Measurements from ENCODE around the gene RGS3. TPM values are rescaled to one million over a fixed set of nuclear protein-coding genes. Genes with fewer than 3 reads are reported as not detected.

Gene RGS3
- total RNA-seq, 2 experiments from 2014 or later: 68.9 to 77.2 TPM

DNA sequence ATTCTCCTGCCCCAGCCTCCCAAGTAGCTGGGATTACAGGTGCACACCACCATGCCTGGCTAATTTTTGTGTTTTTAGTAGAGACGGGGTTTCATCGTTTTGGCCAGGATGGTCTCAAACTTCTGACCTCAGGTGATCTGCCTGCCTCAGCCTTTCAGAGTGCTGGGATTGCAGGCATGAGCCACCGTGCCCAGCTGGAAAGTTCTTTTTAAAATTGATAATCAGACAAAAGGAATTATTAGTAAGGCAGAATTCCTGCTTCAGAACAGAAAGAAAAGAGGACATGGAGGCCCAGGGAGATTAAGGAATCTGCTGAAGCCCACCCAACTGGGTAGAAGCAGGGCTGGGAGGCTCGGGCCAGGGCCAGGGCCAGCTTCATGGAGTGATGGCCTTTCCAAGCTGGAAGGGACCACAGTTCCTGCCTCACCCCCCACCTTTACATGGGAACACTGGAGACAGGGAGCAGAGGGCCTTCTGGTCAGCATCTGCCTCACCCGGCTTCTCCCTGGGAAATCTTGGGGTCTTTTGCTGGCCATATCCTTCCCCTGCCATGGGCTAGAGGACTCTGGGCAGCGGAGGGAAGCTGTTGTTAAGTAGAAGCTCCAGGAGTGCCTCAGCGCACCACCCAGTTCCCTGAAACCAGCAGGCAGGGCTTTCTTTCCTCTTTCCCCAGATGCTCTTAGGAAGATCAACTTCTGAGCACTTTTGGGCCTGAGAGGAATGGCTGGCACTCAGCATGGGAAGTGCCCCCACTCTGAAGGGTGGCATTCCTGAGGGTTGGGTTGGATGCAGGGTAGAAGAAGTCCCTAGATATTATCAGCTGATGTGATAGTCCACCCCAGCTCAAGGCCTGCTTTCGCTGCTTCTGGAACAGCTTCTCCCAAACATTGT is 70.1 kb downstream of the RGS3 start:
- POLR2A ChIA-PET: no interaction called here
- H3K36me3 Mint-ChIP-seq (ENCODE audit: low read depth): peaks cover 53% of the 10 kb centered on the region
- H3K4me3 Mint-ChIP-seq: no peak overlapping the region
- no peaks in the 10 kb centered on the region for H3K9me3 Mint-ChIP-seq (ENCODE audit: insufficient read depth)
- CTCF ChIA-PET: interaction anchor here (1.2 to 2.8 kb wide), 3 partner anchors 9 to 122 kb away, joined by 3 to 7 read pairs (median 4); no protein-coding TSS in a partner anchor
- H3K27me3 Mint-ChIP-seq (ENCODE audit: low read depth): no peaks in the 10 kb centered on the region
- peaks cover 4% of the 10 kb centered on the region for H3K4me1 Mint-ChIP-seq (ENCODE audit: low read depth)
- DNase-seq (no peak), ATAC-seq (no peak)
- H3K27ac Mint-ChIP-seq: peak overlapping the region; percentile 52

DNA sequence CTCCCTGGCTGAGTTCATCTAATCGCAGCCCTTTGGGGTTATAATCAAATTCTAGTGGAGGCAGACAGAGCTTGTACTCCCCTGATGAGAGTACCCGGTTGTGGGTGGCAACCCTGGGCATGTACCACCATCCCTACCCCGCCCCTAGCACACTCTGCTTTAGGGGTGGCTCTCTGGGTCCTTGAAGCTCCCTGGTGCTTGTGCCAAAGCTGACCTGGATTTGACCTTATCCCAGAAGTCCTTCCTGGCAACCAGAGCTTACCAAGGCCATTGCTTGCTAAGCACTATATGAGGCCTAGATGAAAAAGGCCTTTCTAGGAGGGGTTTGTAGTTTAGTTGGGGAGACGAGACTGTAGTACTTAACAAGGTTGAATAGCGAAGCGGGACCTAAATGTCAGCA is 72.2 kb downstream of the RGS3 start:
- Mint-ChIP-seq H3K27me3 (ENCODE audit: low read depth) (no peaks in the 10 kb centered on the region), H3K4me1 (ENCODE audit: low read depth) (no peaks in the 10 kb centered on the region), H3K4me3 (no peak overlapping the region), H3K36me3 (ENCODE audit: low read depth) (peaks cover 43% of the 10 kb centered on the region), H3K9me3 (ENCODE audit: insufficient read depth) (no peaks in the 10 kb centered on the region), H3K27ac (no peak overlapping the region)
- DNase-seq (no peak), ATAC-seq (no peak)
- POLR2A ChIA-PET: no interaction called here
- CTCF ChIA-PET: interaction anchor here (2.8 kb wide), 1 partner anchor 11 kb away, joined by 7 read pairs; no protein-coding TSS in a partner anchor

DNA sequence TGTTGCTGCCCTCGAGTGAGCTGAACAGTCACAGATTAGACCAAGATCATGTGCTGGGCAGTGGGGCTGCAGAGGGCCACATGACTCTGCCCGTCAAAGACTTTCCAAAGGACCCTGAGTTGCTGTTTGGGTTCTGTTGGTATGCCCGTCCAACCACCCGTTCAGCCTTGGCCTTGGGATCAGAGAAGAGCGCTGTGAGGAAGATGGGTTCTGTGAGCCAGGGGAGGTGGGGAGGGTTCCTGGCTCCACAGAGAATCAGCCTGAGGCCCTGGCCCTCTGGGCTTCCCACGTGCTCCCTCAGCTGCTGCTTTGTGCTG is 72.6 kb downstream of the RGS3 start:
- Mint-ChIP-seq H3K36me3 (ENCODE audit: low read depth) (peaks cover 41% of the 10 kb centered on the region), H3K27ac (no peak overlapping the region), H3K4me1 (ENCODE audit: low read depth) (no peaks in the 10 kb centered on the region), H3K9me3 (ENCODE audit: insufficient read depth) (no peaks in the 10 kb centered on the region), H3K4me3 (no peak overlapping the region), H3K27me3 (ENCODE audit: low read depth) (no peaks in the 10 kb centered on the region)
- ChIA-PET CTCF (interaction anchor here (2.8 kb wide), 1 partner anchor 11 kb away, joined by 7 read pairs; no protein-coding TSS in a partner anchor), POLR2A (no interaction called here)
- no peak for ATAC-seq
- DNase-seq: no peak

DNA sequence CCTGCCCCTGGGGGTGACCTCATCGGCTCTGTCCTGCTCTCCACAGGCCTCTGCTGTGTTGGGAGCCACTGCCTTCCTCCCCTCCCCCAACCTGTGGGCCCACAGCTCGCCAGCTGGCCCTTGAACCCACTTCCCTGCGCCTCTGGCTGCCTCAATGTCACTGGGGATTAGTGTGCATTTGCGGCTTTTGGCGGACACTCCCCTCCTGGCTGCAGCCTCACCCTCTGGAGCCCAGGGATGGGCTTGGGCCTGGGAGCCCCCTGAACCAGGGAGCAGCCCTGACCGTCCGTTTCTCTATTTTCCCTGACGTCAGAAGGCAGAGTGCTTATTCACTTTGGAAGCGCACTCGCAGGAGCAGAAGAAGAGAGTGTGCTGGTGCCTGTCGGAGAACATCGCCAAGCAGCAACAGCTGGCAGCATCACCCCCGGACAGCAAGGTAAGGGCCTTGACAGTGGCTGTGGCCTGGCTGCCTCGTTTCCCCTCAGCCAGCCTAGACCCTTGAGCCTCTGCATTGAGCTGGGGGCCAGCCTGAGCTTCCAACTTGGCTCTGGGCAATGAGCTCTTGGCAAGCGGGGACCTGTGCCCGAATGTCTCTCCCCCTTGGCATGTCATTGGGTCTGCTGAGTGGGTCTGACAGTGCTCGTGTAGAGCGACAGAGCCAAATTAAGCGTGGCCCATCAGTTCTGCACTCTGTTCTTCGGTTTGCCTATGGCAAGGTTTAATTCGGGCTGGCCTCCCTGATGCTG is 73.1 kb downstream of the RGS3 start:
- Mint-ChIP-seq H3K4me1 (ENCODE audit: low read depth) (no peaks in the 10 kb centered on the region), H3K9me3 (ENCODE audit: insufficient read depth) (no peaks in the 10 kb centered on the region), H3K27me3 (ENCODE audit: low read depth) (no peaks in the 10 kb centered on the region), H3K36me3 (ENCODE audit: low read depth) (peaks cover 42% of the 10 kb centered on the region), H3K27ac (no peak overlapping the region), H3K4me3 (no peak overlapping the region)
- ChIA-PET POLR2A (no interaction called here), CTCF (interaction anchor here (2.8 kb wide), 1 partner anchor 12 kb away, joined by 7 read pairs; no protein-coding TSS in a partner anchor)
- ATAC-seq: no peak
- DNase-seq: no peak

DNA sequence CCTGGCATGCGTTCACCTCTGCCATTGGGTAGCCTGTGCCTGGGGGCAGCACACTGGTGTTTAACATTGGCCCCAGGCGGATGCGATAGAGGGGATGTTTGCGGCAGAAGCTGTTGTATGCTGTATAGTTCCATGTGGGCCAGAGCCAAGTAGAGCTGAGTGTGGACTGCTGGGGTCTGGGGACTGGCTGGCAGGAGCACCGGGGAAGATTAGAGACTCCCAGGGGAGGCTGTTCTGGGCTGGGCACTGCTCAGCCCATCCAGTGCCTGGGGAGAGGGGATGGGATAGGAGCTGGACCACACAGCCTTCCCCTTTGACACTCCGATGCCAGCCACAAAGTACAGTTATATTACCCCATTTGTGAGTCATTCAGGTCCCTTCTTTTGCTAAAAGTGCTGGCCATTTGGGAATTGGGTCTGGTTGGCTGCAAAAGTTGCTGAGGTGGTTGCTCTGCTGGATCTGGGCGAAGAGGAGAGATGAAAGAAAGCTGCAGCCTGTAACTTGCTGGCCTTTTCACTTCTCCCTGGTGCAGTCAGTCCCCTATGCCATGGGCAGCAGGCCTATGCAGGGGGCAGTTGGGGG is 73.8 kb downstream of the RGS3 start:
- Mint-ChIP-seq H3K4me3 (no peak overlapping the region), H3K4me1 (ENCODE audit: low read depth) (no peaks in the 10 kb centered on the region), H3K36me3 (ENCODE audit: low read depth) (peaks cover 42% of the 10 kb centered on the region), H3K9me3 (ENCODE audit: insufficient read depth) (no peaks in the 10 kb centered on the region), H3K27me3 (ENCODE audit: low read depth) (no peaks in the 10 kb centered on the region), H3K27ac (peak overlapping the region; percentile 50)
- POLR2A ChIA-PET: interaction anchor here (0.9 to 1.2 kb wide), 3 partner anchors 10 to 20 kb away, joined by 3 to 6 read pairs (median 3); no protein-coding TSS in a partner anchor
- no peak for DNase-seq
- CTCF ChIA-PET: interaction anchor here (0.8 kb wide), 1 partner anchor 45 kb away, joined by 3 read pairs; no protein-coding TSS in a partner anchor
- ATAC-seq: no peak

DNA sequence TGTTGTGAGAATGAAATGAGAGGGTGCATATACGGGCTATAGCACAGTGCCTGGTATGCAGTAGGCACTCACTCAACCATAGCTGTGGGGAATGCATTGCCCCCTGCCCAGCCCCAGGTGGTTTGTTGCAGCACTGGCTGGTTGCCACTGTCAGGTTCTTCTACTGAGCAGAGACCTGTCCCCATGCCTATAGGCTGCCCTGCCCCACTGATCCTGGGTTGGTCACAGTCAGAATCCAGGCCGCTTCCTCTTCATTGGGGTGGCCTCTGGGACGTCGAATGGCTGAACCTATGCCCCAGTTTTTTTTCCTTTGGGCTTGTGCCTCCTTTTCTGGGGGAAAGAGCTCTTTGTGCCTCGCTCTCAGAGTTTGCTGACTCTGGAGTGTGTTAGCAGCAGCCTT is 74.6 kb downstream of the RGS3 start:
- DNase-seq: no peak
- no peak overlapping the region for H3K4me3 Mint-ChIP-seq
- no peaks in the 10 kb centered on the region for H3K9me3 Mint-ChIP-seq (ENCODE audit: insufficient read depth)
- ATAC-seq: no peak
- H3K27ac Mint-ChIP-seq: no peak overlapping the region
- POLR2A ChIA-PET: interaction anchor here (0.9 to 1.2 kb wide), 3 partner anchors 11 to 20 kb away, joined by 3 to 6 read pairs (median 3); no protein-coding TSS in a partner anchor
- no peaks in the 10 kb centered on the region for H3K27me3 Mint-ChIP-seq (ENCODE audit: low read depth)
- no peaks in the 10 kb centered on the region for H3K4me1 Mint-ChIP-seq (ENCODE audit: low read depth)
- CTCF ChIA-PET: interaction anchor here (0.8 to 1.0 kb wide), 2 partner anchors 44 to 92 kb away, joined by 3 read pairs; no protein-coding TSS in a partner anchor
- peaks cover 43% of the 10 kb centered on the region for H3K36me3 Mint-ChIP-seq (ENCODE audit: low read depth)

DNA sequence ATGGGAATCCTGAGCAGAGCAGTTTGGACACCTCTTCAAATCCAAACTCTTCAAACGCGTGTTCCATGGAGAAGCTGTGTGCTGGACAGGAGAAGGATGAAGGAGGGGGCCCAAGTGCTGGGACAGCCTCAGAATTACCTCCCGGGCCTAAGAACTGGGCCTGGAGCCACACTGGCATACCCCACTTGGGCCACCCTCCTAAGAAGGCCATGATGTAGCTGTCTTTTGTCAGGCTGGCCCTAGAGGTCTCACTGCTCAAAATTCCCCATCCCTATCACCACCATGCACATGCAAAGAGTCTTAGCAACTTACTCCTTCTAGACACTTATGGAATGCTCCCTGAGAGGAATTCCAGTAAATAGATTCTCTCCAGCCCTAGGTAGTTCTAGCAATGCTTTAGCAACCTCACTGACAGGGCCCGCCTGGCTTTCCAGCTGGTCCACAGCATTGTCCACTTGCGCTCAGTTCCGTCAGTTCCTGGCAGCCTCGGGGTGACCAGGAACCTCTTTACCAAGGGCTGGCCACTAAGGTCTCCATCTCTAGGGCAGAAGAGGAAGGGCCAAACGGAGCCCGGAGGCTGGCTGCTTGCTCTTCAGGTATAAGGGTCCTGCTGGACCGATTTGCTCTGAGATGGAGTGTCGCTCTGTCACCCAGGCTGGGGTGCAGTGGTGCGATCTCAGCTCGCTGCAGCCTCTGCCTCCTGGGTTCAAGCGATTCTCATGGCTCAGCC is 75.3 kb downstream of the RGS3 start:
- no peak for DNase-seq
- POLR2A ChIA-PET: no interaction called here
- no peak overlapping the region for H3K4me3 Mint-ChIP-seq
- no peak overlapping the region for H3K27ac Mint-ChIP-seq
- ATAC-seq: no peak
- H3K36me3 Mint-ChIP-seq (ENCODE audit: low read depth): peaks cover 45% of the 10 kb centered on the region
- no peaks in the 10 kb centered on the region for H3K4me1 Mint-ChIP-seq (ENCODE audit: low read depth)
- CTCF ChIA-PET: interaction anchor here (1.0 kb wide), 1 partner anchor 93 kb away, joined by 3 read pairs; no protein-coding TSS in a partner anchor
- no peaks in the 10 kb centered on the region for H3K9me3 Mint-ChIP-seq (ENCODE audit: insufficient read depth)
- no peaks in the 10 kb centered on the region for H3K27me3 Mint-ChIP-seq (ENCODE audit: low read depth)

DNA sequence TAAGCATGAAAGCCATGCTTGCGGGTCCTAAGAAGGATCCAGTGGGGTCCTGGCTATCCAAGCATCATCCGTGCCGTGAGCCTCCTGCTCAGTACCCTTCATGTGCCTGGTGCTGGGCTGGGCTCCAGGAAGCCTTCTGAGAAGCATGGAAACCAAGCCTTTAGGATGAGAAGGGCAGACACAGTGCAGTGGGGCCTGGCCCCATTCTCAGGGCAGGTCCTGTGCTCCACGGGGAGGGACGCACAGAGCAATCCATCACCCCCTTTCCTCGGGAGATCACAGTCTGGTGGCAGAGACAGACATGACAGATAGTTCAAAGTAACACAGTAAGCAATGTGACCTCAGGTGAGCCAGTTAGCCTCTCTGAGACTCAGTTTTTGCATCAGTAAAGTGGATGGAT is 76.9 kb downstream of the RGS3 start:
- H3K27ac Mint-ChIP-seq: peak overlapping the region; percentile 48
- ChIA-PET CTCF (interaction anchor here (0.6 to 0.9 kb wide), 2 partner anchors 28 to 115 kb away, joined by 4 to 5 read pairs; no protein-coding TSS in a partner anchor), POLR2A (no interaction called here)
- H3K4me3 Mint-ChIP-seq: no peak overlapping the region
- no peak for DNase-seq
- no peak for ATAC-seq
- no peaks in the 10 kb centered on the region for H3K27me3 Mint-ChIP-seq (ENCODE audit: low read depth)
- no peaks in the 10 kb centered on the region for H3K9me3 Mint-ChIP-seq (ENCODE audit: insufficient read depth)
- peaks cover 57% of the 10 kb centered on the region for H3K36me3 Mint-ChIP-seq (ENCODE audit: low read depth)
- H3K4me1 Mint-ChIP-seq (ENCODE audit: low read depth): peaks cover 3% of the 10 kb centered on the region

DNA sequence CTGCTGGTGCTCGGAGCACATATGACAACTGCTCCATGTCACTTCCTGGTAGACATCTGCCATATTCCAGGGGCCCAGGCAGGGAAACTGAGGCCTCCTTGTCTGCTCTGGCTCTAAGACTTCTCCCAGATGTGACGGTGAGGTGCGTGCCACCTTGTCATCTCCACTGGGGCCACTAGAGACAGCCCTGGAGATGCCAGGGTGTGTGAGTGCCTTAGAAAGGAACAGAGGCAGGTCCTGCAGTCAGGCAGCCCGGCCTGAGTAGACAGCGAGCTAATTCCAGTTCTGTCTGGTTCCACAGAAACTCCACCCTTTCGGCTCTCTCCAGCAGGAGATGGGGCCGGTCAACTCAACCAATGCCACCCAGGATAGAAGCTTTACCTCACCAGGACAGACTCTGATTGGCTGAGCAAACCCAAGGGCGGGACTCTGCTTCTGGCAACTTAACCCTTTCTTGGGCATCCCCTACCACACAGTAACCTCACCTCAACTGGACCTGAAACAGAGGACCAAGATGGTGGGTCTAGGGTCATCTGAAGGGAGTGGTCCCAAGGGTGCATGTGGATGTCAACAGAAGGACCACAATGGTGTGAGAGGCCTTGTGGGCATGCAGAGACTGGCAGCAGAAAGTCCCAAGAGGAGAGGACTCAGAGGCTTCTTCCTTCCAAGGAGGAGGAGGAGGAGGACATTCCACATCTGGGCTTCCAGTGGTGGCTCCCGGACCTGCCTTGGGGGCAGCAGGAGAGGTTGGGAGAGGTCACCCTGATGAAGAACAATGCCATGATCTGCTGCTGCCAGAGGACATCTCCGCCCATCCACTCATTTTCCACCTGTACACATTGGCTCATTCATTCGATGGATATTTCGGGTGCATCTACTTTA is 77.7 kb downstream of the RGS3 start:
- DNase-seq (no peak), ATAC-seq (no peak)
- POLR2A ChIA-PET: no interaction called here
- Mint-ChIP-seq H3K9me3 (ENCODE audit: insufficient read depth) (no peaks in the 10 kb centered on the region), H3K27ac (no peak overlapping the region), H3K4me3 (no peak overlapping the region), H3K27me3 (ENCODE audit: low read depth) (no peaks in the 10 kb centered on the region), H3K4me1 (ENCODE audit: low read depth) (peaks cover 10% of the 10 kb centered on the region), H3K36me3 (ENCODE audit: low read depth) (peaks cover 57% of the 10 kb centered on the region)
- CTCF ChIA-PET: interaction anchor here (0.6 kb wide), 1 partner anchor 114 kb away, joined by 4 read pairs; no protein-coding TSS in a partner anchor

DNA sequence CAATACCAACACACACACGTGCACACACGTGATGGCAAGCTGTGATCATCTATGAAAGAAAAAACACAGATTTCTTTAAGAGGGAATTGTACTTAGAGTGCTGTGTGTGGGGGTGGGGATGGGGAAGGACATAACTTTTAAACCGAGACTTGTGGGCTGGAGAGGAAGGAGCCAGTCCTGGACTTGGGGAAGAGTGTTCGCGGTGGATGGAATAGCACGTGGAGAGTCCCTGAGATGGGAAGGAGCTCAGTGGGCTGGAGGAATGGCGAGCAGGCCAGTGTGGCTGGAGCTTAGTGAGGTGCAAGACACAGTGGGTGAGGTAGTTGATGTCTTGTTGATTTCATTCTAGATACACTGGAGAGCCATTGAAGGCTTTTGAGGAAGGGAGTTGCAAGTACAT is 78.5 kb downstream of the RGS3 start:
- H3K4me3 Mint-ChIP-seq: no peak overlapping the region
- ATAC-seq (no peak), DNase-seq (no peak)
- H3K9me3 Mint-ChIP-seq (ENCODE audit: insufficient read depth): no peaks in the 10 kb centered on the region
- POLR2A ChIA-PET: no interaction called here
- H3K27me3 Mint-ChIP-seq (ENCODE audit: low read depth): no peaks in the 10 kb centered on the region
- peaks cover 62% of the 10 kb centered on the region for H3K36me3 Mint-ChIP-seq (ENCODE audit: low read depth)
- CTCF ChIA-PET: no interaction called here
- peak overlapping the region; percentile 39 for H3K27ac Mint-ChIP-seq
- H3K4me1 Mint-ChIP-seq (ENCODE audit: low read depth): peaks cover 17% of the 10 kb centered on the region

All from activated CD8-positive, alpha-beta T cell treated with anti-CD3 and anti-CD28 coated beads, Interleukin-2, amount 10 ng/mL, durations not matched to agents 7 days and 5 days (primary cell).